Activated CD8-positive, alpha-beta T cell treated with anti-CD3 and anti-CD28 coated beads, Interleukin-2, amount 10 ng/mL, durations not matched to agents 7 days and 5 days (primary cell): ENCODE data around the gene TSC22D1. TPM values are rescaled to one million over a fixed set of nuclear protein-coding genes. Genes with fewer than 3 reads are reported as not detected.
"Not testable (repeated sequence)": the region's sequence is repeated elsewhere in the genome, so short reads cannot be mapped to it uniquely, and the experiment has no call there.

Experiments
- ATAC-seq: fragments of 150-1000 bp; cut with Tn5 transposase; one replicate; pipeline ENCODE4 v1.10.0; 2021; ENCODE audit warnings: moderate library complexity
- CTCF ChIA-PET: fragments of 350-600 bp; sonication (Branson Sonifier 250); formaldehyde crosslinking; loops from one replicate; lab custom pipeline; 2021; ENCODE audit warnings: antibody characterized with exemption; lab: Charles Lee
- POLR2A ChIA-PET: fragments of 350-600 bp; sonication (Branson Sonifier 250); formaldehyde crosslinking; loops from one replicate; lab custom pipeline; 2021; ENCODE audit warnings: antibody characterized with exemption; lab: Charles Lee
- DNase-seq: peaks from one replicate; pipeline ENCODE4 v3.0.0-alpha.2; 2020
- H3K27ac Mint-ChIP-seq: one replicate; pipeline ENCODE4 v1.8.0; 2021; ENCODE audit warnings: mild to moderate bottlenecking, mixed read lengths
- H3K27me3 Mint-ChIP-seq: one replicate; pipeline ENCODE4 v1.8.0; 2021; ENCODE audit warnings: low read depth, mixed read lengths
- H3K36me3 Mint-ChIP-seq: one replicate; pipeline ENCODE4 v1.8.0; 2021; ENCODE audit warnings: low read depth, mixed read lengths
- H3K4me1 Mint-ChIP-seq: one replicate; pipeline ENCODE4 v1.8.0; 2021; ENCODE audit warnings: low read depth, mixed read lengths
- H3K4me3 Mint-ChIP-seq: one replicate; pipeline ENCODE4 v1.8.0; 2021; ENCODE audit warnings: mild to moderate bottlenecking, mixed read lengths
- H3K9me3 Mint-ChIP-seq: one replicate; pipeline ENCODE4 v1.8.0; 2022; ENCODE audit warnings: mixed read lengths; ENCODE audit not compliant: insufficient read depth
- total RNA-seq, 2 experiments: library from RNA; stranded (reverse); gene quantifications; one replicate each; pipeline ENCODE4 v1.2.3, GENCODE V29; 2021

The TSC22D1 gene
- total RNA-seq, 2 experiments from 2014 or later, result 13.7 to 15.8 TPM

DNA sequence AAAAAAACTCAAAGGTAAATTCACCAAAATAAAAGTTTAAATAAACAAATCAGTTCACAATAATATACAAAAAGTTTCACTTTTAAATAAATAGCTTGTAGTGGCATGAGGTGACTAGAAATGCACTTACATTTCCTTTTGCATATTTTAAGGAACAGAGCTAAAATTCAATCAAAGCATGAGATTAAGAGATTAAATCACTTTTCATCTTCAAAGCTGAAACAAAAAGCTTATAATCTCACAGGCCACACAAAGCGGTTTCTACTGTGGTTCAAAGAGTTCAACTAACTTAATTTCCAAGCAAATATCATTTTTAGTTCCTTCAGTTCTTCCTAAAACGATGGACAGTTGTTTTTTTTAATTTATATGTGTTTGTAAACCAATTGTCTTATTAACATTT lies 38.9 kb downstream of the TSC22D1 start:
- DNase-seq, result no peak
- no peaks in the 10 kb centered on the region for H3K4me1 Mint-ChIP-seq
- no peaks in the 10 kb centered on the region for H3K27me3 Mint-ChIP-seq
- ChIA-PET POLR2A (interaction anchor here (0.8 kb wide), 1 partner anchor 39 kb away, joined by 3 read pairs; the partner anchor contains the start of gene TSC22D1), CTCF (interaction anchor here (1.2 kb wide), 1 partner anchor 25 kb away, joined by 3 read pairs; no protein-coding TSS in a partner anchor)
- H3K9me3 Mint-ChIP-seq, result no peaks in the 10 kb centered on the region
- H3K27ac Mint-ChIP-seq, result no peak overlapping the region
- H3K36me3 Mint-ChIP-seq, result peaks cover 5% of the 10 kb centered on the region
- H3K4me3 Mint-ChIP-seq, result no peak overlapping the region
- no peak for ATAC-seq

DNA sequence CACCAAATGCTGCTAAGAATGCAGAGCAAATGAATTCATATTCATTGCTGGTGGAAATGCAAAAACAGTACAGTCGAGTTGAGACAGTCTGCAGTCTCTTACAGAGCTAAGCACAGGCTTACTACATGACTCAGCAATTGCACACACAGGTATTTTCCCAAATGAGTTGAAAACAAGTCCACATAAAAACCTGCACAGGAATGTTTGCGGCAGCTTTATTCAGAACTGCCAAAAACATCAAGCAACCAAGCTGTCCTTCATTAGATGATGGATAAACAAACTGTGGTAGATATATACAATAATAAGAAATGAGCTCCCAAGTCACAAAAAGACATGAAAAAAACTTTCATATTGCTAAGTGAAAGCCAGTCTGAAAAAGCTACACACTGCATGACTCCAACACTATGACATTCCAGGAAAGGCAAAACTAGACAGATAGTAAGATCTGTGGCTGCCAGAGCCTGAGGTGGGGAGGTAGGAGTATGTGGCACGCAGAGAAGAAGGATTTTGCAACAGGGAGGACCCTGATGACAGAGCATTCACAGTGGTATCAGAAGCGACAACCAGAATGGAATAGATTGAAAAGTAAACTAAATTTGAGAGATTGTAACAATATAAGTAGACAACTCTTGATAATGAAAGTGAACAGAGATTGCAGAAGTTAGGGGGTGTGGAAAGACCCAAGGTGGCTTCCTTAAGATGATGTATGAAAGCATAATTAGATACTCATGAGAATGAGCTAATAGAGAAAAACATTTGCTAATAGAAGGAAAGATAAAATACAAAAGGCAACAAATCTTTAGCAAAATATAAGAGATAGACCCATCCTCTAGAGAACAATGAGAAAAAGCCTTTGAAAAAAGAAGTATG lies 52.7 kb downstream of the TSC22D1 start:
- no peaks in the 10 kb centered on the region for H3K27me3 Mint-ChIP-seq
- ChIA-PET CTCF (interaction anchor here (0.9 to 1.5 kb wide), 2 partner anchors 39 to 780 kb away, joined by 3 read pairs; no protein-coding TSS in a partner anchor), POLR2A (no interaction called here)
- no peaks in the 10 kb centered on the region for H3K36me3 Mint-ChIP-seq
- no peaks in the 10 kb centered on the region for H3K9me3 Mint-ChIP-seq
- no peak overlapping the region for H3K4me3 Mint-ChIP-seq
- H3K4me1 Mint-ChIP-seq, result no peaks in the 10 kb centered on the region
- DNase-seq, result no peak
- no peak overlapping the region for H3K27ac Mint-ChIP-seq
- no peak for ATAC-seq

DNA sequence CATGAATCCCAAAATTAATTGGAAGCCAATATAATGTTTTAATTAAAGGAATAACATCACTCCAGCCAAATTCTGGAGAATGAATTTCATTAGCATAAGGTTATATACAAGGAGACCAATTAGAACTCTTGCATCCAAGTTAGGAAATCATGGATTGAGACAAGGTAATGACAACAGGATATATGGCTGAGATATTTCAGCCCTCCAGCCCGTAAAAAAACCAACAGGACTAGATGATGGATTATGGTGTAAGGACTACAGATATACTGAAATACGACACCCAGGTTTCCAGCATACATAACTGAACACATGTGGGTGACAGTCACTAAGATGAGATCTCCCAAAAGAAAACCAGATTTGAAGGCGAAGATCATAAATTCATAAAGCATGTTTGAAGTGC lies 56.5 kb downstream of the TSC22D1 start:
- Mint-ChIP-seq H3K27me3 (no peaks in the 10 kb centered on the region), H3K27ac (no peak overlapping the region), H3K9me3 (no peaks in the 10 kb centered on the region), H3K4me3 (no peak overlapping the region), H3K36me3 (no peaks in the 10 kb centered on the region), H3K4me1 (peaks cover 2% of the 10 kb centered on the region)
- ChIA-PET POLR2A (no interaction called here), CTCF (no interaction called here)
- no peak for ATAC-seq
- DNase-seq, result no peak

DNA sequence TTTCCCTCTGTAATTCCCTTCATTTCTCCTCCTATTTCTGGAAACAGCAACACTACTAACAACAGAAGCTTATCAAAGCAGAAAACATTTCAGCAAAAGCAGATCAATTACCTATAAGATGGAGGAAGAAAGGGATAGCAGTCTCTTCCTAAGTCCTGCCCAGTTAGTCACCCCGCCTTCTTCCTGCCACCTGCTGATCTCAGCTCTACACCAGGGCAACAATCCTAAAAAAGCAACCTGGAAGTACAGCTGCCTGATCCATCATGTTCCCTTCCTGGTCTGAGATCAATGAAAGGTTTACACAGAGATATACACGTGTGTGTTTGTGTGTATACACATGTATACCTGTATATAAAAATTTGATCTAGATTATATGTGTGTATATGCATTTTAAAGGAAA lies 59.4 kb downstream of the TSC22D1 start:
- Mint-ChIP-seq H3K36me3 (peaks cover 2% of the 10 kb centered on the region), H3K4me1 (peaks cover 7% of the 10 kb centered on the region), H3K27me3 (no peaks in the 10 kb centered on the region), H3K9me3 (no peaks in the 10 kb centered on the region), H3K27ac (no peak overlapping the region), H3K4me3 (no peak overlapping the region)
- CTCF ChIA-PET, result interaction anchor here (2.6 kb wide), 1 partner anchor 33 kb away, joined by 5 read pairs; no protein-coding TSS in a partner anchor
- DNase-seq, result no peak
- no peak for ATAC-seq
- POLR2A ChIA-PET, result no interaction called here

DNA sequence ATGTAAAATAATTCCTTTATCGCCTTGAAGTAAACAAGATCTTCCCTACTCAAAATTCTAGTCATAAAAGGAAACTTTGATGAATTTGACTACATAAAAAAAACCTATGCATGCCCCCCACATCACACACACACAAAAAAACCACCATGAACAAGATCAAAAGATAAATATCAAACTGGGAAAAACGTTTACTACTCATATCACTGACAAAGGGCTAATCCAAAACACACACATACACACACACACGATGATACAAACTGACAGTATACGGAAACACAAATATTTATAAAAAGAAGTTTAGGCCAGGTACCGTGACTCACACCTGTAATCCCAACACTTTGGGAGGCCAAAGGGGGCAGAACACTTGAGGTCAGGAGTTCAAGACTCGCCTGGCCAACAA lies 61.9 kb downstream of the TSC22D1 start:
- H3K4me1 Mint-ChIP-seq, result peaks cover 7% of the 10 kb centered on the region
- ChIA-PET POLR2A (no interaction called here), CTCF (no interaction called here)
- H3K27me3 Mint-ChIP-seq, result no peaks in the 10 kb centered on the region
- ATAC-seq (no peak), DNase-seq (no peak)
- H3K36me3 Mint-ChIP-seq, result peaks cover 2% of the 10 kb centered on the region
- no peak overlapping the region for H3K4me3 Mint-ChIP-seq
- no peak overlapping the region for H3K27ac Mint-ChIP-seq
- no peaks in the 10 kb centered on the region for H3K9me3 Mint-ChIP-seq

DNA sequence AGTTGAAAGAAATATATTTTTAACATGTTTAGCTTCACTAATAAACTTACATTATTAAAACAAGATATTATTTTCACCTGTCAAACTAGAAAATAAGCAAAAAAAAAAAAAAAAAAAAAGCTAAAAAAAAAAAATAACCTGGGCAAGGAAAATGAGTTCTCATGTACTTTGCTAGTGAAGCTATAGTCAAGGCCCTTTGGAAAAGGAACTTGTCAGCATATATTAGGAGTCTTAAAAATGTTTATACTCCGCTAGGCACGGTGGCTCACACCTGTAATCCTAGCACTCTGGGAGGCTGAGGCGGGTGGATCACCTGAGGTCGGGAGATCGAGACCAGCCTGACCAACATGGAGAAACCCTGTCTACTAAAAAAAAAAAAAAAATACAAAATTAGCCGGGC lies 66.3 kb downstream of the TSC22D1 start:
- H3K9me3 Mint-ChIP-seq, H3K27me3 Mint-ChIP-seq, POLR2A ChIA-PET, CTCF ChIA-PET, H3K4me3 Mint-ChIP-seq, H3K27ac Mint-ChIP-seq, DNase-seq, H3K4me1 Mint-ChIP-seq, H3K36me3 Mint-ChIP-seq, ATAC-seq: not testable (repeated sequence)

DNA sequence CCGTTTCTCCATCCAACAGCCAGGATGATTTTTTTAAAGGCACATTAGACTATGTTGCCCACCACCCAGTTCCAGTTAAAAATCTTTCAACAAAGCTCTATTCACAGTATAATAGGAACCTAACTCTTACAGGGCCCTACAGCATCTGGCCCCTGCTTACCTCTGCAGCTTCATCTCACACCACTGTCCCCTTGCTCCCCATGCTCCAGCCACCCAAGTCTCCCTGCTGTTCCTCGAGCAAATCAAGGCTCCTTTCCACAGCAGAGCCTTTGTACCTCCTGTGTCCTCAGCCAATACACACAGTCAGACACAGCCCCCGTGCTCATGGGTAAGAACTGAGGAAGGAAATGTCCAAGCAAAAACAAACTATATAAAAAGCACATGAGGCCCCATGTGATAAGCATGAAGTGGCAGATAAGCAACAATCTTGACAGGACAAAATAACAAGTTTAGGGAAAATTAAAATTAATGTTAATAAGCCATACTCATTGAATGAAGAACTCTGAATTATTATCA lies 67.5 kb downstream of the TSC22D1 start:
- ChIA-PET POLR2A (interaction anchor here (0.6 kb wide), 1 partner anchor 600 kb away, joined by 3 read pairs; no protein-coding TSS in a partner anchor), CTCF (no interaction called here)
- Mint-ChIP-seq H3K27ac (no peak overlapping the region), H3K27me3 (no peaks in the 10 kb centered on the region), H3K9me3 (no peaks in the 10 kb centered on the region), H3K4me3 (no peak overlapping the region), H3K36me3 (peaks cover 2% of the 10 kb centered on the region), H3K4me1 (no peaks in the 10 kb centered on the region)
- ATAC-seq, result no peak
- no peak for DNase-seq

DNA sequence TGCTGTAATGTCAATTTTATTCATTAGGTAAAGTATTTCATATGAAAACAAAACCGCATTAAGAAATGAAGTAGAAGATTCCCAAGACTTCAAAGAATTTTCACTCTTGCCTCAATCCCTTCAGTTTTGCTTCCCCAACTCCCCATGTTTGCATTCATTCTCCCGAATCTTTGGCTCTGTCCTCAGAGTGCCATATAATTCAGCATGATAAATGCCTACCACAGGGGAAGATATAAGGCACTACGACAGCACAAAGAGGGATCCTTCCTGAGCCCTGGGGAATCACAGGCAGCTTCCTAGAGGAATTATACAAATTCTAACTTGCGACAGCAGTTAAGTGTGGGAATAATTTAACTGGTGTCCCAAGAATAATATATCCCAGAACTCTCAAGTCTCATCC lies 68.5 kb downstream of the TSC22D1 start:
- CTCF ChIA-PET, result interaction anchor here (1.6 kb wide), 1 partner anchor 23 kb away, joined by 4 read pairs; no protein-coding TSS in a partner anchor
- no peak overlapping the region for H3K4me3 Mint-ChIP-seq
- DNase-seq, result no peak
- POLR2A ChIA-PET, result interaction anchor here (0.6 kb wide), 1 partner anchor 599 kb away, joined by 3 read pairs; no protein-coding TSS in a partner anchor
- no peak for ATAC-seq
- no peak overlapping the region for H3K27ac Mint-ChIP-seq
- no peaks in the 10 kb centered on the region for H3K4me1 Mint-ChIP-seq
- no peaks in the 10 kb centered on the region for H3K27me3 Mint-ChIP-seq
- H3K9me3 Mint-ChIP-seq, result no peaks in the 10 kb centered on the region
- H3K36me3 Mint-ChIP-seq, result no peaks in the 10 kb centered on the region

DNA sequence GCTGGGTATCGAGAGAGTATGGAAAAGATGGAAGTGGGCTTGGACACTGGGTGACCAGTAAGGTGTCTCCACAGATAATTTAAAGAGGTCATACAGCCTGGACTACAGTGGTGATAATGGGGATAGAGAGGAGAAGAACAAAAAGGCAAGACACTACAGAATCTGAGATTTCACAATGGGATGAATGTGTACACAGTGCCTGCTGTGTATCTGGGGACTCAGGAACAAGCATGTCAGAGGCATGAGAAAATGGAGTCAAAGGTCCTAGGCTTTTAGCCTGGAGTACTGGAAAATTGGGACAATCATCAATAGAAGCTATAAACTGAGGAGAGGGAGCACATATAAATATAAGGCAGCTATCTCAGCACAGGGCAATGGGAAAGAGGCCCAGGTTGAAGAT lies 69.4 kb downstream of the TSC22D1 start:
- ATAC-seq, result no peak
- ChIA-PET POLR2A (interaction anchor here (0.5 kb wide), 1 partner anchor 45 kb away, joined by 6 read pairs; no protein-coding TSS in a partner anchor), CTCF (interaction anchor here (1.6 kb wide), 1 partner anchor 23 kb away, joined by 4 read pairs; no protein-coding TSS in a partner anchor)
- Mint-ChIP-seq H3K27me3 (no peaks in the 10 kb centered on the region), H3K36me3 (no peaks in the 10 kb centered on the region), H3K27ac (no peak overlapping the region), H3K4me1 (no peaks in the 10 kb centered on the region), H3K4me3 (no peak overlapping the region), H3K9me3 (no peaks in the 10 kb centered on the region)
- no peak for DNase-seq

DNA sequence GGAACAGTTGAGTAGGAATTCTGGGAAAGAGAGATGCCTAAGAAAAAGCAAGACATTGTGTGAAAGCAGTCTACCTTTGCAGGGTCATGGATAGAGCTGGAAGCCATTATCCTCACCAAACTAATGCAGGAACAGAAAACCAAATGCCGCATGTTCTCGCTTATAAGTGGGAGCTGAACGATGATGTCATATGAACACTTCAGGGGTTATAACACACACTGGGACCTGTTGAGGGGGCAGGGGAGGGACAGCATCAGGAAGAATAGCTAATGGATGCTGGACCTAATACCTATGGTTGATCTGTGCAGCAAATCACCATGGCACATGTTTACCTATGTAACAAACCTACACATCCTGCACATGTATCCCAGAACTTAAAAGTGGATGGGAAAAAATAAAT lies 69.9 kb downstream of the TSC22D1 start:
- no peak overlapping the region for H3K27ac Mint-ChIP-seq
- ATAC-seq (no peak), DNase-seq (no peak)
- H3K27me3 Mint-ChIP-seq, result no peaks in the 10 kb centered on the region
- H3K4me3 Mint-ChIP-seq, result no peak overlapping the region
- no peaks in the 10 kb centered on the region for H3K9me3 Mint-ChIP-seq
- CTCF ChIA-PET, result interaction anchor here (1.6 kb wide), 1 partner anchor 22 kb away, joined by 4 read pairs; no protein-coding TSS in a partner anchor
- H3K4me1 Mint-ChIP-seq, result no peaks in the 10 kb centered on the region
- H3K36me3 Mint-ChIP-seq, result no peaks in the 10 kb centered on the region
- POLR2A ChIA-PET, result interaction anchor here (0.5 kb wide), 1 partner anchor 45 kb away, joined by 6 read pairs; no protein-coding TSS in a partner anchor

DNA sequence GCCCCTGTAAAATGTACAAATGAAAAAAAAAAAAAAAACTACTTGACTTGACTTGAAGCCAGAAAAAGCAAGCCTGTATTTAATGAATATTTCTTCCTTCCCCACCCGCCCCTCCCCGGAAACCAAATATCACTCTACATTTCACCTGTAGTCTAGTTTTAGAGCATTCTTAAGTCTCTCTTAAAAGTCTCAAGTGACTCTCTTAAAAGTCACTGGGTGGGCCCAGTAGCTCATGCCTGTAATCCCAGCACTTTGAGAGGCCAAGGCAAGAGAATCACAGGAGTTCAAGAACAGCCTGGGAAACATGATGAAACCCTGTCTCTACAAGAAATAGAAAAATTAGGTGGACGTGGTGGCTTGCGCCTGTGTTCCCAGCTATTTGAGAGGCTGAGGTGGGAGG lies 72.0 kb downstream of the TSC22D1 start:
- Mint-ChIP-seq H3K27ac (no peak overlapping the region), H3K27me3 (no peaks in the 10 kb centered on the region), H3K9me3 (no peaks in the 10 kb centered on the region), H3K4me1 (no peaks in the 10 kb centered on the region), H3K4me3 (no peak overlapping the region), H3K36me3 (no peaks in the 10 kb centered on the region)
- ChIA-PET POLR2A (no interaction called here), CTCF (no interaction called here)
- ATAC-seq (no peak), DNase-seq (no peak)

DNA sequence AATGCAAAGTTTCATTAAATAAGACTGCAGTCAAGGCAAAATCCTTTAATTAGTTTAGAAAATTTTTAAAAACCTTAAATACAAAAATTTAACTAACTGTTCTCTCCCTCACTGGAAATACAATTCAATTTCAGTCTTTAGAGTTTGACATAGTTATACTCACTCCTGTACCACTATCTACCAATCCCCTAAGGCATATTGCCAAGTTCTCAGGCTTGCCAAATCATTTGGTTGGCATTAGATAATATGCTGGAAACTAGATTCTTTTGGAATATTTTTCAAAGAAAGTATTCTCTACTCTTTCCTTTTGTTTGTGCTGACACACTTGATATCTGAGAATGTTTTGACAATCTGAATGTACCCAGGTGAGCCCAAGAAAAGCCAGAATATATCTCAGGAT lies 77.2 kb downstream of the TSC22D1 start:
- Mint-ChIP-seq H3K4me1 (no peaks in the 10 kb centered on the region), H3K36me3 (no peaks in the 10 kb centered on the region), H3K4me3 (no peak overlapping the region), H3K9me3 (peaks cover 6% of the 10 kb centered on the region), H3K27me3 (no peaks in the 10 kb centered on the region), H3K27ac (no peak overlapping the region)
- ATAC-seq (no peak), DNase-seq (no peak)
- ChIA-PET CTCF (interaction anchor here (1.3 kb wide), 1 partner anchor 15 kb away, joined by 3 read pairs; no protein-coding TSS in a partner anchor), POLR2A (no interaction called here)
